ENCODE results near the gene FRY.

DNA sequence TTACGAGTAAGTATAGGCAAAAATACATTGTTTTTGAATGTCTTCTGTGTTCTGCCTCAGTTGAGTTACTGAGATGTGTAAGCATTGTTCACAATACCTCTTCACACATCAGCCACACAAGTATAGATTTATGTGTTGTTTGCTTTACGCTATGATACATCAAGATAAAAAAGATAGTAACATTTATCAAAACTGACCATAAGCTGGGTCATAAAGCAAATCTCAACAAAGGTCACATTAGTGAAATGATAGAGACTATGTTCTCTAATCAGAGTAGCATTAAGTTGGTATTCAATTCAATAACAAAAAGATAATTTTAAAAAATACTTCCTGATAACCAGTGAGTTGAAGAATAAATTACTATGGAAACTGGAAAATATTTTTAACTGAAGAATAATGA is 156.1 kb downstream of the FRY start:
- TF ChIP-seq, protein P1, sequence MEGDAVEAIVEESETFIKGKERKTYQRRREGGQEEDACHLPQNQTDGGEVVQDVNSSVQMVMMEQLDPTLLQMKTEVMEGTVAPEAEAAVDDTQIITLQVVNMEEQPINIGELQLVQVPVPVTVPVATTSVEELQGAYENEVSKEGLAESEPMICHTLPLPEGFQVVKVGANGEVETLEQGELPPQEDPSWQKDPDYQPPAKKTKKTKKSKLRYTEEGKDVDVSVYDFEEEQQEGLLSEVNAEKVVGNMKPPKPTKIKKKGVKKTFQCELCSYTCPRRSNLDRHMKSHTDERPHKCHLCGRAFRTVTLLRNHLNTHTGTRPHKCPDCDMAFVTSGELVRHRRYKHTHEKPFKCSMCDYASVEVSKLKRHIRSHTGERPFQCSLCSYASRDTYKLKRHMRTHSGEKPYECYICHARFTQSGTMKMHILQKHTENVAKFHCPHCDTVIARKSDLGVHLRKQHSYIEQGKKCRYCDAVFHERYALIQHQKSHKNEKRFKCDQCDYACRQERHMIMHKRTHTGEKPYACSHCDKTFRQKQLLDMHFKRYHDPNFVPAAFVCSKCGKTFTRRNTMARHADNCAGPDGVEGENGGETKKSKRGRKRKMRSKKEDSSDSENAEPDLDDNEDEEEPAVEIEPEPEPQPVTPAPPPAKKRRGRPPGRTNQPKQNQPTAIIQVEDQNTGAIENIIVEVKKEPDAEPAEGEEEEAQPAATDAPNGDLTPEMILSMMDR (IDR thresholded peaks at IDR 0.05) = no peak
- no peak for TF ChIP-seq POLR2AphosphoS5 (IDR thresholded peaks at IDR 0.05)
- no peak for TF ChIP-seq POLR2A (IDR thresholded peaks at IDR 0.05)
